HFF-Myc (cell line): Measurements from ENCODE around the gene MYCBPAP.

ENCODE experiments used
- DNase-seq: peaks from one replicate; pipeline ENCODE4 v3.0.0-alpha.2; 2011; ENCODE audit warnings: low read depth; ENCODE audit errors: extremely low read depth
- H3K4me3 ChIP-seq: replicated peaks from 2 replicates; pipeline ENCODE4 v1.5.1; 2011; ENCODE audit warnings: low read depth, mild to moderate bottlenecking, control low read depth, low read length
- CTCF ChIP-seq: IDR thresholded peaks from 2 replicates; pipeline ENCODE4 v1.5.1; 2012; ENCODE audit warnings: mild to moderate bottlenecking, low read depth, low read length, control low read depth; ENCODE audit errors: missing control alignments

Gene MYCBPAP, protein sequence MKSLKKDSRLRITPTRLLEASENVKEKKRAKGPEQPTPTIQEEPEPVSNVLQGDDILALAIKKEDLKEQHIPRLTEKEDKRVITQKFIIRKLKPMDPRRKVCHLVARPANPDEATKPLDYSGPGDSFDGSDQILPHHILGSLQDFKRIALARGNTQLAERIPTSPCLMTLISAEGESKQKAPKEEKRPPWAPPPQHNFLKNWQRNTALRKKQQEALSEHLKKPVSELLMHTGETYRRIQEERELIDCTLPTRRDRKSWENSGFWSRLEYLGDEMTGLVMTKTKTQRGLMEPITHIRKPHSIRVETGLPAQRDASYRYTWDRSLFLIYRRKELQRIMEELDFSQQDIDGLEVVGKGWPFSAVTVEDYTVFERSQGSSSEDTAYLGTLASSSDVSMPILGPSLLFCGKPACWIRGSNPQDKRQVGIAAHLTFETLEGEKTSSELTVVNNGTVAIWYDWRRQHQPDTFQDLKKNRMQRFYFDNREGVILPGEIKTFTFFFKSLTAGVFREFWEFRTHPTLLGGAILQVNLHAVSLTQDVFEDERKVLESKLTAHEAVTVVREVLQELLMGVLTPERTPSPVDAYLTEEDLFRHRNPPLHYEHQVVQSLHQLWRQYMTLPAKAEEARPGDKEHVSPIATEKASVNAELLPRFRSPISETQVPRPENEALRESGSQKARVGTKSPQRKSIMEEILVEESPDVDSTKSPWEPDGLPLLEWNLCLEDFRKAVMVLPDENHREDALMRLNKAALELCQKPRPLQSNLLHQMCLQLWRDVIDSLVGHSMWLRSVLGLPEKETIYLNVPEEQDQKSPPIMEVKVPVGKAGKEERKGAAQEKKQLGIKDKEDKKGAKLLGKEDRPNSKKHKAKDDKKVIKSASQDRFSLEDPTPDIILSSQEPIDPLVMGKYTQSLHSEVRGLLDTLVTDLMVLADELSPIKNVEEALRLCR

DNA sequence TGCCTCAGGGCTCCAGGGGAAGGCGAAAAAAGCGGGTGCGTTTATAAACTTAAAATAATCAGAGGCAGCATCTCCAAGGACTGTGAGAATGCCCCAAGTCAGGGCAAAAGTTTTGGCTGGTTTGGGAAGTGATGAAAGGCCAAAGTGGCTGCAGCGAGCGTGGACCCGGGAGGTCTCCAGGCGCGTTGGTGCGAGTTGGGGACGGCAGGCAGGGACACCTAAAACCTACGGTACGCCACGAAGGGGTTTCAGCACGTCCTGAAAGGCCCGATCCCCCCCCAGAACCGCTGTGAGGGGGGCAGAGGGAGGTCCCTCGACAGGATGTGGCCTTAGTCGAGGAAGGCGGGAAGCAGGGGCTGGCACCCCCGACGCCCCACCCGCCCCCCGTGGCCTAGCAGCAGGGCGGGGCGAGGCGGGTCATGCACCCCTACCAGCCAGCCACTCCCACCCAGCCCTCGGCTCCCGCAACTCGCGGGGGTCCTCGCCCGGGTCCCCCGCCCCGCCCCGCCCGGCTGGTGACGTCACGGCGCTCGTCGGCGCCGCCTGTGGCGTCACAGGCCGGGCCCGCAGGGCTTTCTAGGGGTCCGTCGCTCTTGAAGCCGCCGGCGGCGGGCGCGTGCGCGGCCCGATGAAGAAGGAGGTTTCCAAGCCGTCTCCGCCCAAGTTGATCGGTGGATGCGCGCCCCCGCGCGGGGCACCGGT, at the start of gene MYCBPAP:
MYCBPAP (plus strand) TSS at position 569 of the 702 bp plus-strand sequence. CDS start 236 bp downstream, outside the sequence.
- TF ChIP-seq CTCF: no peak
- DNase-seq: no peak
- H3K4me3 ChIP-seq: peak within 1 kb of the TSS; percentile 44

- DNase-seq: no peak
- H3K4me3 ChIP-seq: no peak overlapping the region
- TF ChIP-seq CTCF: no peak
Measured at GRCh38 chr17:50458701-50459676, 49.2 kb upstream of the MYCBPAP start.

DNA sequence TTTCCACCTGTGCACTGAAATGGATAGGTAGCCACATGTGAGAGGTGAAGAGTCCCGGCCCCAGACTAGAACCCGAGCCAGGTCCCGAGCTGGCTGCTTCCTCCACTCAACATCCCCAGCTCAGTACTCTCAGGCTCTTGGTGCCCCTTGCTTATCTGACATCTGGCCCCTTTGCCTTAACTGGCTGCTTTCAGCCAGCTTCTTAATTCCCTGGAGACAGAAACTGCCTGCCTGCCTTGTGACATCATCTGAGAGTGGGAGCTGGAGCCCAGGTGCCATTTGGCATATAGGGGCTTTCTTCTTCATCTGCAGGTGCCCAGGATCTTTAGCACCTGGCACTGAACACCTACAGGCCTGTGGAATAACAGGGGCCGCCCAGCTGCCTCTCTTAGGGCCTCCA, 48.5 kb upstream of the MYCBPAP start:
- no peak overlapping the region for H3K4me3 ChIP-seq
- TF ChIP-seq CTCF: no peak
- no peak for DNase-seq

DNA sequence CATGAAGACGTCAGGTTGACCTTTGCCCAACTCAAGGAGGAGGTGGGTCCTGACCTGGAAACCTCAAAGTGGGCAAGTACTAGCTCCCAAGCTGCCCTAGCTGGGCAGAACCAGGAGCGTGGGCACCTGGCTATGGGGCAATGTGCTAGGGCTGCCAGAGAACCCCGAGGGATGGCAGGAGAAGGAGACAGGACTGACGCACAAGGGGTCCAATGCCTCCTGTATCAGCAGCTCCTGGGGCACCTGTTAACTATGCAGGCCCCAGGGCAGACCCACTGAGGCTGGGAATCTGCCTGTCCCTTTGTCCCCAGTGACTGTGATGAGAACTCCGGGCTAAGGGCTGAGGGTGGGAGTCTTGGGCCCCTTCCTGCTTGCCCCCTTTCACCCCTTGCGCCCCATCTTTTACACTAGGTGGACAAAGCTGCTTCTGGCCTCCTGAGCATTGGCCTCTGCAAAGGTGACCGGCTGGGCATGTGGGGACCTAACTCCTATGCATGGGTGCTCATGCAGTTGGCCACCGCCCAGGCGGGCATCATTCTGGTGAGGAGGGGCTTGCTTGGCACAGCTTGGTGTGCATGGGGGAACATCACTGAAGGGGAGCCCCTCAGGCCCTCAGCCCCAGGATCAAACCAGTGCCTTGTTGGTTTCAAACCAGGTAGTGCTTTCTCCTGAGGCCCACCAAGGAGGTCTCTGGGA, 47.3 kb upstream of the MYCBPAP start:
- TF ChIP-seq CTCF: no peak
- no peak for DNase-seq
- H3K4me3 ChIP-seq: no peak overlapping the region

- no peak overlapping the region for H3K4me3 ChIP-seq
- no peak for DNase-seq
- TF ChIP-seq CTCF: no peak
Measured at GRCh38 chr17:50461550-50462132, 46.6 kb upstream of the MYCBPAP start.
